ENCODE results near the gene GPR33.
A peak's percentile ranks its signal among the peaks of the same experiment; 100 is the strongest.
"Not testable (repeated sequence)": the region's sequence is repeated elsewhere in the genome, so short reads cannot be mapped to it uniquely, and the experiment has no call there.

GPR33 gene, protein sequence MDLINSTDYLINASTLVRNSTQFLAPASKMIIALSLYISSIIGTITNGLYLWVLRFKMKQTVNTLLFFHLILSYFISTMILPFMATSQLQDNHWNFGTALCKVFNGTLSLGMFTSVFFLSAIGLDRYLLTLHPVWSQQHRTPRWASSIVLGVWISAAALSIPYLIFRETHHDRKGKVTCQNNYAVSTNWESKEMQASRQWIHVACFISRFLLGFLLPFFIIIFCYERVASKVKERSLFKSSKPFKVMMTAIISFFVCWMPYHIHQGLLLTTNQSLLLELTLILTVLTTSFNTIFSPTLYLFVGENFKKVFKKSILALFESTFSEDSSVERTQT

DNA sequence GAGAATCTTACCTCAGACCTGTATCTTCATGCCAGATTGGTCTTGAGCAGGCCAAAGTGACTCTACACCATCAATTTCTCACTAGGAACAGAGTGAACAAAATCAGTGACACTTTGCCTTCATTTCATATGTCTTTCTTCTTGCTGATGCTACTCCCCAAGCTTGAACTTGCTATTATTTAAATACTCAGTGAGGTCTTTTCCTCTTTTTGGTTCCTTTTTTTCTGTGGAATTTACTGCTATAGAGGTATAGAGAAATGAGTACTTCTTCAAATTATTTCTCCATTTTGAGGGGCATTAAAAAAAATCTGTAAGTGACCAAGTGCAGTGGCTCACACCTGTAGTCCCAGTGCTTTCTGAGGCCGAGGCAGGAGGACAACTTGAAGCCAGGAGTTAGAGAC lies at the start of gene GPR33:
GPR33 (minus strand) TSS at position 154 of the 400 bp plus-strand sequence. CDS start 4,074 bp downstream, outside the sequence.
- DNase-seq, result peak; percentile 68 to 75

DNA sequence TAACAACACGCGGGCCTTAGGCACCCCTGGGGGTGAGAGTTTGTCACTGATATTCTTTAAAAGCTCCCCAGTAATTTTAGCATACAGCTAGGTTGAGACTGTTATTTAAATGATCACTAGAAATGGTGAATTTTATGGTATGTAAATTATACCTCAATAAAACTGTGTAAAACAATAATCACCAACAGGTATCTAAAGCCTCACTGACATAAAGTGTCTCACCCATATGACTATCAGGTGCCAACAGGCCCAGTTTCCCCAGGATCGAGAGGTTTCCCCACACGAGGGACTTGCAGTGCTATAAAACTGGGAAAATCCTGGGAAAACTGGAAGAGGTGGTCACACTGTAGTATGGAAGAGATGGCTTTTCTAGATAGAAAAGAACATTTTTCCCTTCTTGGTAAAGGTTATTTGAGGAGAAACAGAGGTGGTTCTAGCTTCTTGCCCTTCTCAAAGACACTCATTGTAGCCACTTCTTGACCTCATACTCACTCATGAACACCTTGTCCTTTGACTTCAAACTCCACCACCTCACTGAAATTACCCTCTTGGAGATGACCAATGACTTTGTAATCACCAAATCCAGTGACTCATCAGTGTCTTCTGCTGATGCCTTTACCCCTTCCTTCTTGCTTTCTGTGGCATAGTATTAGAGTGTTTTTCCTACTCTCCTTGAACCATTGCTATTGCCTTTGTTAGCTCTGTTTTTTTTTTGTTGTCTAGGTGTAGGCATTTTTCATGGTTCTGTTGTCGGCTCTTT lies 48.5 kb upstream of the GPR33 start:
- no peak for DNase-seq

DNA sequence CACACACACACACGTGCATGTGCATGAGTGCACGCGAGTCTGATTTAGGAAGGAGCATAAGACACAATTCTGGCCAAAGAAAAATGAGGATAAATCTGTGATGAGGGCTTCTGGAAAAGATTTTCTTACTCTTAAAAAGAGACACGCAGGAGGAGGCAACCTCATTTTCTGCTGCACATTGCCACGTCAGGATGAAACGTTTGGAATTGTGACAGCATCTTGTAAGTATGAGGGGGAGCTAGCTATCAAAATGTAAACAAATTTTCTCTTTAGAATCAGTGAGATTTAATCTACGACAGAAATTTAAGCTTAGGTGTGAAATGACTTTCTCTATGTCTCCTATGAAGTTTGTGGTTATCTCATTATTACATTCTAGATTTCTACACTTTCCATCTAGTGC lies 42.3 kb upstream of the GPR33 start:
- DNase-seq, result no peak

DNA sequence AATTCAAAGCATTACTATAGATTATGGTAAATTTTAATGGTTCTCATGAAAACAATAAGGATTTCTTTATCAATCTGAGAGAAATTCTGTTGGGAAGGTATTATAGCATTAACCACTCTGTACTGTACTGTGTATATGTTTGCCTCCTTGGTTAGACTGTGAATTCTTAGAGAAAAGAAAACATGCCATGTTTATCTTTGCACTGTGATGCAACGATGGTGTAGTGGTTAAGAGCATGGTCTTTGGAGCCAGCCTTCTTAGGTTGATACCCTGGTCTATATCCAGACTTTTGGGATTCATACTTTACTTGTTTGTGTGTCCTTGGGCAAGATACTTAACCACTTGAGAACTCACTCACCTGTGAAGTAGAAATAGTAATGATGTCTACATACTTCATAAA lies 41.2 kb upstream of the GPR33 start:
- no peak for DNase-seq

DNA sequence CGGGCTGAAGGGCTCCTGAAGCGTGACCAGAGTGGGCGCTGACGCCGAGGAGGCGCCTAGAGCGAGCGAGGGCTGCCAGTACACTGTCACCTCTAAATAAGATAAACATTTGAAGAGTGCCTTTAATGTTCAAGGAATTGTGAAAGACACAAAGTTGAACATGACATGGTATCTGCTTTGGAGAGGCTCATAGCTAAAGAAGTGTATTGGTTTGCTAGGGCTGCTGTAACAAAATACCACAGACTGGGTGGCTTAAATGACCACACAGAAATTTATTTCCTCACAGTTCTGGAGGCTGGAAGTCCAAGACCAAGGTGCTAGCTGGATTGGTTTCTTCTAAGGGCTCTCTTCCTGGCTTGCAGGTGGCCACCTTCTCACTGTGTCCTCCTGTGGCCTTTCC lies 39.7 kb upstream of the GPR33 start:
- DNase-seq, result no peak

DNA sequence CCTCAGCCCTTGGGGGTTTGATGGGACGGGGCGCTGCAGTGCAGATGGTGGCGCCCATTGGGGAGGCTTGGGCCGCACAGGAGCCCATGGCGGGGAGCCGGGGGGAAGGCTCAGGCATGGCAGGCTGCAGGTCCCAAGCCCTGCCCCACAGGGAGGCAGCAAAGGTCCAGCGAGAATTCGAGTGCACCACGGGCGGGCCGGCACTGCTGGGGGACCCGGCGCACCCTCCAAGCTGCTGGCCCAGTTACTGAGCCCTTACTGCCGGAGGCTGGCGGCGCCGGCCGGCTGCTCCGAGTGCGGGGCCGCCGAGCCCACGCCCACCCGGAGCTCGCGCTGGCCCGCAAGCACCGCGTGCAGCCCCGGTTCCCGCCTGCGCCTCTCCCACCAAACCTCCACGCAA lies 39.2 kb upstream of the GPR33 start:
- no peak for DNase-seq

DNA sequence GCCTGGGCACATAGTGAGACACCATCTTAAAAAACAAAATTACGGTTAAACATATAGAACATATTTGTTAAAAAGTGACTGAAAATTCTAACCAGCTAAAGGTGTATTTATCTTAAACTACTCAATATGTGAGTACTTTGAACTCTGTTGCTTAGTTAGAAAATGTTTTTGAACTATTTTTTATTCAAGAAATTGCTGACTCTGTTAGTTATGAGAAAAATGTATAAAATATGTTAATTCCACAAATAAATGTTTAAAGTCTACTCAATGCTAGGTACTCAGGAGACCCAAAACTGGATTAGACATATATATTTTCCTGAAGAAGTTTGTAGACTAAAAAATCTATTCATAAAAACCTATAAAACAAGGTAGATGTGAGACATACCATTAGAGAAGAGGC lies 23.0 kb upstream of the GPR33 start:
- DNase-seq, result no peak

DNA sequence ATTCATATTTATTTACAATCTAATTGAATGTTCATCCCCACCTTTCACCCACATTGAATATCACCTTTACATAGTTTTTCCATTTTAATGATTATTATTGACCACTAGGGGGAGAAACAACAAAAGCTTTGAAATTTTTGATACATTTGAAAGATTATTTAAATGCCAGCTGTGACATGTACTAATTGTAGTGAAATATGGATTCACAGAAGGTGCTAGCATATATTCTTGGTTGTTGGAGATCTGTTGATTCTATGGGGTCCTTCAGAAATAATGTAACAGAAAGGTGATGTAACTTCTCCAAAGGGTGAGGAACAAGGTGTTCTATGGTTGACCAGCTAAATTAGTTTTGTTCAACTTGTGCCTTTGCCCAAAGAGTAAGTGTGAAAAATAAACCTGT lies 22.4 kb upstream of the GPR33 start:
- peak in 1 of 2 donors; percentile 33 for DNase-seq

DNA sequence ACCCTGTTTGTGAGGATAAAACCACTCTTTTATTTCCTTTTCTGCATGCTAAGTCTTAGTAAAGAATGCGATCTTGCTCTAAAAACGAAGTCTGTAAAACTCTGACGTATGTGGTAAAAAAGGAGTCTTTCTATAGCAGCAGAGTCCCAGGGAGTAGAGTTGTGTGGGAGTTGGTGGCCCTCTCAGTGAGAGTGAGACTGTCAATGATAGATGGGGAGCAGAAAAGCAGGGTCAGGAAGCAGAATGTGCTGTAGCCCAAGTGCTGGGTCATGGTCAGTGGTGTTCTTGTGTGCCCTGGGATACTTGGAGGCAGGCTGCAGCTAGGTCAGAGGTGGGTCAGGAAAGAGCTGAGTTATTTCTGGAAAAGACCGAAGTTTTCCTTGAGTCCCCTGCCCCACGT lies 20.3 kb upstream of the GPR33 start:
- DNase-seq, result no peak

DNA sequence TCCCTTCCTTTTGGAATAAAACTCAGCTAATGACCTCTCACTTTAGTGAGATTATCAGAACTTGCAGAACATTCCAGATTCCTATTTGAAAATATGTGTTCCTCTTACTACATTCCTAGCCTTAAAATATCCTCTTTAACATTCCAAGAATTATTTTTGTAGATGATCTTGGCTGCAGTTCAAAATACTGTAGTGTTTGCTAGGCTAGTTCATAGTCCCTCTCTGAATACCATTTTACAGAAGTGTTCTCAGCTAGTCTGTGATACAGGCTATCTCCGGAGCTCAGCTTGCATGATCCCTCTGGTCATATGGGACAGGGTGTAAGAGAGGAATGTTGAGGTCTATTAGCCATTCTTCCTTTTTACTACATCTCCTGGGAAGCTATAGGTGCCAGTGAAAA lies 17.6 kb upstream of the GPR33 start:
- no peak for DNase-seq

DNA sequence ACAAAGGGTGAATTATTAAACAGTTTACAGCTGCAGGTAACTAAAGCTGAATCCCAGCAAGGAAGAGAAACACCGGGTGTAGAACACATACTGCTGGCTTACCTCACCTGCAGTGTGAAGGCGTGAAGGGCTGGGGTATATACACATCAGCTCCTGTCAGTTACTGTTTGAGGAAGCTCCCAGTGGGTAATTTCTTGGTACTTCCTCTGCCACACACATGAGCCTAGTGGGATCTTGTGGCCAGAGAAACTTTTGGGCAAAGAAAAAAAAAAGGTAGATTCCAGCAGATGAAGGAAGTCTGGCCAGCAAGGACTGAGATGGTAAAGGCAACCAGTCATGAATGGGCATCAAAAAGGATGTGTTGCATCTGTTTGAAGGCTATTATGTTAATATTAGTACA lies 14.0 kb upstream of the GPR33 start:
- DNase-seq, result peak in 1 of 2 donors; percentile 45

DNA sequence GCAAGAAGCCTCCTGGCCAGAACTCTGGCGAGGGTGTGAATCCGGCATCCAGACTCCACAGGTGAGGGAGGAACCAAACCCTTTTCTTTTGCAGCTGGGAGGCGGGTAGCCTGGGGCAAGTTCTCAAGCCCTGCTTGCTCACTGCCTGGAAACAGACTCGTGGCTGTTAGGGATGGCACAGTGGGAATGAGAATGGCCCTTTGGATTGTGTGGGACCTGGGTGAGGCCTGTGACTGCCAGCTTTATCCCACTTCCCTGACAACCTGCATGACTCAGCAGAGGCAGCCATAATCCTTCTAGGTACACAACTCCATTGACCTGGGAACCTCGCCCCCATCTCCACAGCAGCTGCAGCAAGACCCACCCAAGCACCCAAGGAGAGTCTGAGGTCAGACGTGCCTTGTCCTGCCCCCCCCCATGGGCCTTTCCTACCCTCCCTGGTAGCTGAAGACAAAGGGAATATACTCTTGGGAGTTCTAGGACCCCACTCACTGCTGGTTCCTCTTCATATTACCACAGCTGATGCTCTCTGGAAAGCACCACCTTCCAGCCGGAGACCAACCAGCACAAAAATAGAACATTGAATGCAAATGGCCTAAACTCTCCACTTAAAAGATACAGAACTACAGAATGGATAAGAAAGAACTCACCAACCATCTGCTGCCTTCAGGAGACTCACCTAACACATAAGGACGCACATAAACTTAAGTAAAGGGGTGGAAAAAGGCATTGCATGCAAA lies 5.1 kb upstream of the GPR33 start:
- no peak for DNase-seq

DNA sequence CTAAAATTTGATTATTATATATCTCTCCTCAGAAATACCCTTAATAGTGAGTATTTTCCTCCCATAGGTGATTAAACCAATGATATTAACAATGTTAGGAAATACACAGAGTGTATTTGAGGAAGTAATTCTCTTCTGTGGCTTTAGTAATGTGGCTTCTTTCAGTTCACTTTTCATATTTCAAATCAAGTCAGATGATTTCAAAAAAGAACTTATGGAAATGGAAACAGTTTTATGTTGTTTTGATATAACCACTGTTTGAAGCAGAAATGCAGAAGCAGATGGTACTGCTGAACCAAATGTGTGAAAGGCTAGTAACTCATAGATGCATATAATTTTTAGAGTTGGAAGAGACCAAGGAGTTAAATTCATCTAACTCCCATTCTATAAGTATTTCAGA lies 1.9 kb upstream of the GPR33 start:
- DNase-seq, result peak; percentile 59 to 74

DNA sequence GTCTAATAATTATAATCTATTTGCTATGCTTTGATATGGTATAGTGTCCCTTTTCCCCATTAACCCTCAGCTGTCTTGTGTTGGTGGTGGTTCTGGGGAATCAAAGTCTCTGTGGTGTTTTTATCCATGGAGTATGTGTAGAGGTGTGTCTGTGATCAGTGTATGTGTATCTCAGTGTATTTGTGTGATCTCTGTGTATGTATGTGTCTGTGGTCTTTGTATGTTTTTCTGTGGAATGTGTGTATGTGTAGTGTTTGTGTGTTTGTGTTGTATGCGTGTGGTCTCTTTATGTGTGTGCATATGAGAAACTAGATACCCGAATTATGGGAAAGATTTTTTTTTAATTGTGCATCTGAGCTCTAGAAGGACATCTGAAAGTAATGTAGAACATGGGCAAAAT lies 1.1 kb downstream of the GPR33 start:
- DNase-seq, result no peak

DNA sequence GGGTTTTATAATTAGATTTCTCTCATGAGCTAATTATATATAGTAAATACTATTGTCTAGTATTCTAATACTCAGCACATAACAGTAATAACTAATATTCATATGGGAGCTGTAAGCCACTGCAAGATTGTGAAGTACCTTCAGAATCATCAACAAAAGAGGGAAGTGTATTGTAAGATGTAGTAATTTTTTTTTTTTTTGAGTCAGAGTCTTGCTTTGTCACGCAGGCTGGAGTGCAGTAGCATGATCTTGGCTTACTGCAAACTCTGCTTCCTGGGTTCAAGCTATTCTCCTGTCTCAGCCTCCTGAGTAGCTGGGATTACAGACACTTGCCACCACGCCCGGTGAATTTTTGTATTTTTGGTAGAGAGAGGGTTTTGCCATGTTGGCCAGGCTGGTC lies 3.1 kb downstream of the GPR33 start:
- DNase-seq, result peak; percentile 79 to 87

DNA sequence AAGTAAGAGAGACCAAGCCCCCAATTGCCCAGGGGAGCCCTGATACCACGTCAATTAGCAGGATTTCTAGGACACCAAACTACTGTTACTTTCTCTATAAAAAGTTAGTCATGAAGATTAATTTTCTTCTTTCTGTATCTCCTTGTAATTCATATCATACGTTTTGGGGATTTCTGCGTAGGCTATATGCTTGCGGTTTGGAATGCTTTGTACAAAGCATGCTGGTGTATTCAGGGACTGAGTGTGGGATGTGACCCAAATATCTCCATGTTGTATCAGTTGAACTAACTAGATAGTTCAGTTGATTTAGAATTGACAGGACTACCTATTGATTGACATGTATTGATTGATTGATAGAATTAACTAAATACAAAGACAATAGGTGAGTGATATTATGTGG lies 7.7 kb downstream of the GPR33 start:
- DNase-seq, result no peak

DNA sequence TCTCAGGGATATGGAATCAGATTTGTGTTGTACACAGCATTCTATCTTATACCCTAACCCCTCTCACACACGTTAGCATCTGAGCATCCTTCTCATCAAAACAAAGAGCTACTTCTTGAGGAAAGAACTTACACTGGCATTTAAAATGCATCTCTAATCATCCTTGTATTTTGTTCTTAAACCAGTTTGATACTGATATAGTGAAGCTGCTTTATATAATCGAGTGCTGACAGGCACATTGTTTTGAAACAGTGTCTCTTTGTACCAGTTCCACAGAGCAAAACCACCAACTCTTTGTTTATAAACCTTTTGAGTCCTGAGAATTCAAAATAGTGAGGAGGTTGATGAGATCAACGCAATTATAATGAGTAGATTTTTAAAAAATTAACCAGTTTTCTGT lies 8.8 kb downstream of the GPR33 start:
- no peak for DNase-seq

DNA sequence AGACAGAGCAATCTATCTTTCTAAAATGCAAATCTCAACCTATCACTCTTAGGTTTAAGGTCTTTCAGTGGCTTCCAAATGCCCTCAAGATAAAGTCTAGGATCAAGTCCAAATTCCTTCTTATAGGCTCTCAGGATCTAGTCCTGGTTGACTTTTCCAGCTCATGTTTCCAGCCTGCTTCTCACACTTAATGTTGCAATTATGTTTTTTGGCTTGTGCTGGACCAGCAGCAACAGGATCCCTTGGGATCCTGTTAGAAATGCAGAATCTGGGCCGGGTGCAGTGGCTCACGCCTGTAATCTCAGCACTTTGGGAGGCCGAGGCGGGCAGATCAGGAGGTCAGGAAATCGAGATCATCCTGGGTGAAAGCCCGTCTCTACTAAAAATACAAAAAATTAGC lies 10.6 kb downstream of the GPR33 start:
- no peak for DNase-seq

DNA sequence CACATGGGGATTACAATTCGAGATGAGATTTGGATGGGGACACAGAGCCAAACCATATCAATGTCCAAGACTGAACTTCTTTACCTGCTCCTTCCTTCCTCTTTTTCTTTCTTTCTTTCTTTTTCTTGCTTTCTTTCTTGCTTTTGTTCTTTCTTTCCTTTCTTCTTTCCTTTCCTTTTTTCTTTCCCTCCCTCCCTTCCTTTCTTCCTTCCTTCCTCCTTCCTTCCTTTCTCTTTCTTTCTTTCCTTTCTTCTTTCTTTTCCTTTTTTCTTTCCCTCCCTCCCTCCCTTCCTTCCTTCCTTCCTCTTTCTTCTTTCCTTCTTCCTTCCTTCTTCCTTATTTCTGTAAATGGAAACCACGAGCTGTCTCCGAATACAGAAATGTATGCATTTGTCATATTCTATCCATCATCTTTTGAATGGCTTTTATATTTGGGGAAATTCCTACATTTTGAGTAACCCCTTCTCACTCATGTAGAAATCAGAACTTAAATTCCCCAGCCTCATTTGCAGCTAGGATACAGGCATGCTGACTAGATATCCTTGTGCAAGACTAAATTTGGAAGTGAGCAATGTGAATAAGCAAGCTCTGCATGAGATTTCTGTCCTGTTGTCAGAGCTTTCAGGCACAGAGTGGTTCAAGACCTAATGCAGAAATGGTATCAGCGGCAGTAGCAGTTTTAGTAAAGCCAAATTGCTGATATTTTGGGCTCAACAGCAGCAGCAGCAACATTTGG lies 11.5 kb downstream of the GPR33 start:
- peak; percentile 47 to 67 for DNase-seq

DNA sequence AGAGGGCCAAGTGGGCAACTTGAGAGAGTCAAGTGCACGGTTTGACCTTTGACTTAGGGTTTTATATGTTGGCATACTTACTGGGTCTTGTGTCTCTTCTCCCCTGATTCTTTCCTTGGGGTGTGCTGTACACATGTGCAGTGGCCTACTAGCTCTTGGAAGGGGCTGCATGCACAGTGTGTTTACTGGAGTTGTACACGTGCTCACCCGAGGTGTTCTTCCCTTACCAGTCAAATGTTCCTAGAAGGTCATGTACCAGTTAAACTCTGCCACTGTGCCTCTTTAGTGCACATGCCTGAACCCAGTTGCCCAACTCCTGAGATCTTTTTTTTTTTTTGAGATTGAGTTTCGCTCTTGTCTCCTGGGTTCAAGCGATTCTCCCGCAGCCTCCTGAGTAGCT lies 21.3 kb downstream of the GPR33 start:
- DNase-seq, result no peak

DNA sequence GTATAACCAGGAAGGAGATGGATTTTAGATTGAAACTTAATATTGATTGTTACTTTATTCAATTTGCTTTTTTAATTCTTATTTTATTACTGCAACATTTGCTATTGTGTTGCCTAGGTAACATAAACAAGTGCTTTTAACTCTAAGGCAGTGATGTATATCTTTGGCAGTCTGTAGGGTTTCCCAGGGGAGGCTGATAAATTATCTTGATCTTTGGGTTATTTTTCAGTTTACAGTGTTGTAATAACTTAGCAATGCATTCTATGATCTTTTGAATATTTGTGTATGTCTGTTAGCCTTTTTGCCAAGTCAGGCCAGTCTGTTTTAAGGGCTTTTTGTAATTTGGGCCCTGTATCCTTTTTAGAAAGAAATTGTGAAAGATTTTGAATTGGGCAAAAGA lies 22.7 kb downstream of the GPR33 start:
- no peak for DNase-seq

DNA sequence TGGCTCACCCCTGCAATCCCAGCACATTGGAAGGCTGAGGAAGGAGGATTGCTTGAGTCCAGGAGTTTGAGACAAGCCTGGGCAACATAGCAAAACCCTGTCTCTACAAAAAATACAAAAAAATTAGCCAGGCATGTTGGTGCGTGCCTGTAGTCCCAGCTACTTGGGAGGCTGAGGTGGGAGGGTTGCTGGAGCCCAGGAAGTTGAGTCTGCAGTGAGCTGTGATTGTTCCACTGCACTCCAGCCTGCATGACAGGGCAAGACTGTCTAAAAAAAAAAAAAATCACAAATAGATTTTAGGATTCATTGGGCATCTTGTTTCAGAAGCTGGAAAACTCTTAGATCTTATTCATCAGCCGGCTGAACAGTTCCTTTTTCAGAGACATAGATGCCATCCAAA lies 25.4 kb downstream of the GPR33 start:
- DNase-seq, result not testable (repeated sequence)

DNA sequence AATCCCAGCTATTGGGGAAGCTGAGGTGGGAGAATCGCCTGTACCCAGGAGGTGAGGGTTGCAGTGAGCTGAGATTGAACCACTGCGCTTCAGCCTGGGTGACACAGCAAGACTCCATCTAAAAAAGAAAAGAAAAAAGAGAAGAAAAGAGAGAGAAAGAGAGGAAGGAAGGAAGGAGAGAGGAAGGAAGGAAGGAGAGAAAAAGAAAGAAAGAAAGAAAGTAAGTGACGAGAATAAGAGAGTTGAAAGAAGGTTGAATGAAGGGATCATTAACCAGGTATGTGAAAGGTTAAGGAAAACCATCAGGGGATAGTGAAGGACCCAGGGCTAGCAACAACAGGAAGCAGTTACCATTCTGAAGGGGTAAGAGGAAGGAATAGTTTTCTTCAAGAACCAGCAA lies 26.3 kb downstream of the GPR33 start:
- no peak for DNase-seq
